Spleen (tissue), 7 donors: ENCODE measurements around the gene ZNF283.

Source experiments
- POLR2A ChIP-seq, 3 donors: fragments of 450-650 bp; IDR thresholded peaks; one replicate each; pipeline ENCODE4 v1.5.1; 2017; ENCODE audit warnings: antibody characterized with exemption in 3 of 3, mild to moderate bottlenecking in 1 of 3
- POLR2AphosphoS5 ChIP-seq, 3 donors: sonication (generic); formaldehyde crosslinking; IDR thresholded peaks; one replicate each; pipeline ENCODE4 v1.5.1; 2017; ENCODE audit warnings: antibody characterized with exemption in 3 of 3
- TF ChIP-seq, protein P1 (sequence below), 11 experiments: fragments of 200-600 bp in 7 of 11; fragments of 450-650 bp in 4 of 11; sonication (generic) in 4 of 11; IDR thresholded peaks in 8 of 11; conservative IDR thresholded peaks in 3 of 11; 1 replicate in 7 of 11; 2 replicates in 4 of 11; pipeline versions ENCODE4 v1.4.0 to v1.8.0; 2016 to 2021; ENCODE audit warnings: antibody characterized with exemption in 11 of 11, inconsistent platforms in 4 of 11, mild to moderate bottlenecking in 1 of 11
- donor health status: DM: no; HTN: no; CAD: no; lungs with moderate emphysema.
- donor health status: DM: no; HTN: no; CAD: no.
- donor health status: DM: no; HTN: no; CAD: no.

GRCh38 chr19:43782311-43782660 lies 44.8 kb upstream of the ZNF283 start:
- no peak for TF ChIP-seq POLR2AphosphoS5 (IDR thresholded peaks at IDR 0.05)
- TF ChIP-seq, protein P1, sequence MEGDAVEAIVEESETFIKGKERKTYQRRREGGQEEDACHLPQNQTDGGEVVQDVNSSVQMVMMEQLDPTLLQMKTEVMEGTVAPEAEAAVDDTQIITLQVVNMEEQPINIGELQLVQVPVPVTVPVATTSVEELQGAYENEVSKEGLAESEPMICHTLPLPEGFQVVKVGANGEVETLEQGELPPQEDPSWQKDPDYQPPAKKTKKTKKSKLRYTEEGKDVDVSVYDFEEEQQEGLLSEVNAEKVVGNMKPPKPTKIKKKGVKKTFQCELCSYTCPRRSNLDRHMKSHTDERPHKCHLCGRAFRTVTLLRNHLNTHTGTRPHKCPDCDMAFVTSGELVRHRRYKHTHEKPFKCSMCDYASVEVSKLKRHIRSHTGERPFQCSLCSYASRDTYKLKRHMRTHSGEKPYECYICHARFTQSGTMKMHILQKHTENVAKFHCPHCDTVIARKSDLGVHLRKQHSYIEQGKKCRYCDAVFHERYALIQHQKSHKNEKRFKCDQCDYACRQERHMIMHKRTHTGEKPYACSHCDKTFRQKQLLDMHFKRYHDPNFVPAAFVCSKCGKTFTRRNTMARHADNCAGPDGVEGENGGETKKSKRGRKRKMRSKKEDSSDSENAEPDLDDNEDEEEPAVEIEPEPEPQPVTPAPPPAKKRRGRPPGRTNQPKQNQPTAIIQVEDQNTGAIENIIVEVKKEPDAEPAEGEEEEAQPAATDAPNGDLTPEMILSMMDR (IDR thresholded peaks at IDR 0.05 in 8 of 11, conservative IDR thresholded peaks at IDR 0.05 in 3 of 11), result no peak
- TF ChIP-seq POLR2A (IDR thresholded peaks at IDR 0.05), result no peak
